ENCODE results near the gene ERMP1. TPM values are rescaled to one million over a fixed set of nuclear protein-coding genes. Genes with fewer than 3 reads are reported as not detected.

ERMP1 gene
- total and polyA plus RNA-seq, 2 of the 8 experiments (the other 6 are each of a cell fraction or from before 2014, with no cell fraction given), result 12.8 to 16.7 TPM

- H3K4me2 ChIP-seq (ENCODE audit: insufficient read depth in 1 of 2, low read depth in 2 of 2, low read length in 2 of 2), result no peak overlapping the region
Observed at GRCh38 chr9:5854063-5854790, 21.3 kb upstream of the ERMP1 start.

More at GRCh38 chr9:5854063-5854790, 21.3 kb upstream of the ERMP1 start:
- H3K4ac ChIP-seq (replicated peaks; ENCODE audit: insufficient read length, low read depth, low read length), result no peak overlapping the region
- H4K20me1 ChIP-seq (replicated peaks in 1 of 2; ENCODE audit: control insufficient read depth in 1 of 2, insufficient read depth in 2 of 2, low read length in 2 of 2), result no peaks in the 10 kb centered on the region
- no peak for TF ChIP-seq POLR2A (IDR thresholded peaks at IDR 0.05; ENCODE audit: control extremely low read depth in 1 of 2, low read depth in 2 of 2, low read length in 2 of 2)
- H3K4me1 ChIP-seq (replicated peaks in 1 of 4; ENCODE audit: control insufficient read depth in 3 of 4, insufficient read depth in 4 of 4, low read length in 3 of 4), result no peaks in the 10 kb centered on the region
- H2BK120ac ChIP-seq (replicated peaks; ENCODE audit: low read depth, low read length), result no peak overlapping the region
- no peak overlapping the region for H2BK15ac ChIP-seq (ENCODE audit: low read length)
- H4K8ac ChIP-seq (ENCODE audit: extremely low read depth, insufficient read depth, low read length), result no peak overlapping the region
- H3K79me2 ChIP-seq (ENCODE audit: control insufficient read depth in 1 of 2, insufficient read depth in 2 of 2, low read length in 2 of 2), result no peaks in the 10 kb centered on the region
- H3K27ac ChIP-seq (ENCODE audit: low read depth, low read length), result no peak overlapping the region
- no peak overlapping the region for H2BK5ac ChIP-seq (ENCODE audit: low read depth, low read length)
- no peak overlapping the region for H2BK12ac ChIP-seq (ENCODE audit: low read depth, low read length)
- H3K4me3 ChIP-seq (ENCODE audit: extremely low read depth in 1 of 4, insufficient read depth in 2 of 4, low read depth in 3 of 4, low read length in 4 of 4), result no peak overlapping the region
- no peak overlapping the region for H3K18ac ChIP-seq (ENCODE audit: extremely low read depth, low read length)
- H3K23me2 ChIP-seq (ENCODE audit: low read depth, low read length), result no peaks in the 10 kb centered on the region
- H2AFZ ChIP-seq (ENCODE audit: low read length), result no peak overlapping the region
- no peaks in the 10 kb centered on the region for H3K27me3 ChIP-seq (replicated peaks in 1 of 4; ENCODE audit: control insufficient read depth in 3 of 4, extremely low read depth in 1 of 4, insufficient read depth in 3 of 4, low read length in 3 of 4)
- no peak overlapping the region for H2AK5ac ChIP-seq (ENCODE audit: low read depth, low read length)
- H2BK20ac ChIP-seq (ENCODE audit: low read length), result no peak overlapping the region
- H3K79me1 ChIP-seq (ENCODE audit: low read depth, low read length), result no peaks in the 10 kb centered on the region
- H3K9ac ChIP-seq (replicated peaks in 1 of 4; ENCODE audit: extremely low read depth in 1 of 4, low read depth in 3 of 4, low read length in 3 of 4), result no peak overlapping the region
- H4K5ac ChIP-seq (ENCODE audit: insufficient read length, low read depth, low read length), result no peak overlapping the region
- H3K36me3 ChIP-seq (ENCODE audit: control insufficient read depth in 2 of 4, insufficient read depth in 4 of 4, low read length in 3 of 4), result no peaks in the 10 kb centered on the region
- no peak overlapping the region for H3K56ac ChIP-seq (replicated peaks; ENCODE audit: insufficient read length, low read depth, low read length)
- CTCF ChIA-PET (ENCODE audit: partially characterized antibody), result interaction anchor here (0.9 to 2.2 kb wide), 6 partner anchors 10 to 169 kb away, joined by 3 to 7 read pairs (median 3); no protein-coding TSS in a partner anchor
- WGBS, 2 experiments (ENCODE audit: extremely low coverage in 1 of 2, insufficient coverage in 1 of 2, insufficient read length in 1 of 2, insufficient replicate concordance in 2 of 2, low coverage in 1 of 2, low lambda C conversion rate in 2 of 2, missing lambda C conversion rate in 1 of 2), result 88% methylated on average over 4 of the region's 4 CpGs; no CpG with 5 or more reads in 1 of the 2 experiments
- POLR2A ChIA-PET (ENCODE audit: partially characterized antibody), result interaction anchor here (0.5 kb wide), 1 partner anchor 880 kb away, joined by 3 read pairs; no protein-coding TSS in a partner anchor
- DNase-seq (ENCODE audit: low read depth in 1 of 2, low spot score in 2 of 2) (no peak), FAIRE-seq (no peak)
- H4K91ac ChIP-seq (replicated peaks; ENCODE audit: insufficient read length, low read length), result no peak overlapping the region
- H3K23ac ChIP-seq (ENCODE audit: insufficient read length), result no peak overlapping the region
- H3K14ac ChIP-seq (ENCODE audit: insufficient read length), result no peak overlapping the region
- no peaks in the 10 kb centered on the region for H3K9me3 ChIP-seq (ENCODE audit: insufficient read depth in 2 of 2, low read depth in 1 of 2, low read length in 1 of 2)

Measured in H1 (cell line).